ENCODE results near the gene SMARCC2. TPM values are rescaled to one million over a fixed set of nuclear protein-coding genes. Genes with fewer than 3 reads are reported as not detected.

SMARCC2 gene
- total and polyA plus RNA-seq, 2 of the 13 experiments (the other 11 are each of a cell fraction or from before 2014, with no cell fraction given) = 21.3 to 24.1 TPM

DNA sequence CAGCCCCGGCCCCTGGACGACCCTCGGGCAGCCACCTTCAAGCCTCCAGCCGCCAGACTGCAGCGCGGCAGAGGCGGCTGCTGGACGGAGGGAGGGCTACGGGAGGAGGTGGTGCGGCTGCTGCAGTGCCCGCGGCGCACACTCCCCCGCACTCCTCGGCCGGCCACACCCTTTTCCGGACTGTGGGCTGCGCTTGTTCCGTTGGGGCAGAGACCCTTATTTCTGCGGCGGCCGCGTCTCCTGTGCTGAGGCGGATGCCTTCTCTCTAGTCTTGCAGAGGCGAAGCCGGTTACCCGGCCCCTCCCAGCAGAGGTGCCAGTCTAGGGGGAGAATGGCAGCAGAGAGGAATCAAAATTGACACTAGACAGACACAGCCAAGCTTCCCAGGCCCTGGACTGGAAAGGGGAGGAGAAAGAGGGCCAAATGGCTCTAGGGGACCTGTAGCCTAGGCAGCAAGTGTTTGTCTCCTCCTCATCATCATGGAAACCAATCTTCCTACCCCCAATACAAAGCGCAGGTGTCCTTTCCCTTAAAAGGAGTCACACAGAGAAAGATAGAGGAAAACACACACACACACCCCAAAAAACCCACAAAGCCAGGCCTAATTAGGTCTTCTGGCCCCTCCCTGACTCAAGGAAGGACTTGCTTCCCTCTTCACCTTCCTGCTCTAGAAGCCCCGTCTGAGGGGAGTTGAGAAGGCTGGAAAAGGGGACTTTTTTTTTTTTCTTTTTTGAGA lies 59.9 kb downstream of the SMARCC2 start (continued):
- TF ChIP-seq, protein P1, sequence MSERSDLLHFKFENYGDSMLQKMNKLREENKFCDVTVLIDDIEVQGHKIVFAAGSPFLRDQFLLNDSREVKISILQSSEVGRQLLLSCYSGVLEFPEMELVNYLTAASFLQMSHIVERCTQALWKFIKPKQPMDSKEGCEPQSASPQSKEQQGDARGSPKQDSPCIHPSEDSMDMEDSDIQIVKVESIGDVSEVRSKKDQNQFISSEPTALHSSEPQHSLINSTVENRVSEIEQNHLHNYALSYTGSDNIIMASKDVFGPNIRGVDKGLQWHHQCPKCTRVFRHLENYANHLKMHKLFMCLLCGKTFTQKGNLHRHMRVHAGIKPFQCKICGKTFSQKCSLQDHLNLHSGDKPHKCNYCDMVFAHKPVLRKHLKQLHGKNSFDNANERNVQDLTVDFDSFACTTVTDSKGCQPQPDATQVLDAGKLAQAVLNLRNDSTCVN (CRISPR knock-in tag; IDR thresholded peaks at IDR 0.05; ENCODE audit: borderline replicate concordance) = 0 out of 2 replicates have a peak, but pooled peaks have one; percentile 20
- TF ChIP-seq SP1 (IDR thresholded peaks at IDR 0.05) (no peak), SP1 (CRISPR knock-in tag; IDR thresholded peaks at IDR 0.05) (0 out of 2 replicates have a peak, but pooled peaks have one; percentile 26), ZNF274 (CRISPR knock-in tag; IDR thresholded peaks at IDR 0.05) (no peak), STAT5B (CRISPR knock-in tag; IDR thresholded peaks at IDR 0.05) (no peak), HOXA3 (CRISPR knock-in tag; IDR thresholded peaks at IDR 0.05) (0 out of 2 replicates have a peak, but pooled peaks have one; percentile 26), ZNF333 (CRISPR knock-in tag; IDR thresholded peaks at IDR 0.05; ENCODE audit: borderline replicate concordance) (no peak), KAT2B (IDR thresholded peaks at IDR 0.05; ENCODE audit: borderline replicate concordance, low read depth, low read length) (no peak), FOXK2 (IDR thresholded peaks at IDR 0.05) (no peak), MAZ (IDR thresholded peaks at IDR 0.05; ENCODE audit: borderline replicate concordance, low read depth, low read length) (no peak), MAZ (CRISPR knock-in tag; IDR thresholded peaks at IDR 0.05; ENCODE audit: low read depth) (peak; percentile 33; the same call in 1 of the 2 replicates), PTBP1 (IDR thresholded peaks at IDR 0.05; ENCODE audit: low read depth, low read length, poor library complexity, severe bottlenecking) (no peak), BORCS8-MEF2B (CRISPR knock-in tag; IDR thresholded peaks at IDR 0.05) (no peak), PLRG1 (conservative IDR thresholded peaks at IDR 0.05) (no peak), ZSCAN31 (CRISPR knock-in tag; IDR thresholded peaks at IDR 0.05; ENCODE audit: low read depth) (no peak; the same call in 1 of the 2 replicates), ZNF34 (CRISPR knock-in tag; IDR thresholded peaks at IDR 0.05; ENCODE audit: borderline replicate concordance) (no peak), MEF2D (CRISPR knock-in tag; IDR thresholded peaks at IDR 0.05) (0 out of 2 replicates have a peak, but pooled peaks have one; percentile 33), ZNF264 (CRISPR knock-in tag; IDR thresholded peaks at IDR 0.05) (no peak), ZKSCAN1 (IDR thresholded peaks at IDR 0.05; ENCODE audit: low read length) (no peak), ETV5 (CRISPR knock-in tag; IDR thresholded peaks at IDR 0.05; ENCODE audit: borderline replicate concordance) (peak; percentile 47; the same call in 1 of the 2 replicates)
- TF ChIP-seq, protein P2, sequence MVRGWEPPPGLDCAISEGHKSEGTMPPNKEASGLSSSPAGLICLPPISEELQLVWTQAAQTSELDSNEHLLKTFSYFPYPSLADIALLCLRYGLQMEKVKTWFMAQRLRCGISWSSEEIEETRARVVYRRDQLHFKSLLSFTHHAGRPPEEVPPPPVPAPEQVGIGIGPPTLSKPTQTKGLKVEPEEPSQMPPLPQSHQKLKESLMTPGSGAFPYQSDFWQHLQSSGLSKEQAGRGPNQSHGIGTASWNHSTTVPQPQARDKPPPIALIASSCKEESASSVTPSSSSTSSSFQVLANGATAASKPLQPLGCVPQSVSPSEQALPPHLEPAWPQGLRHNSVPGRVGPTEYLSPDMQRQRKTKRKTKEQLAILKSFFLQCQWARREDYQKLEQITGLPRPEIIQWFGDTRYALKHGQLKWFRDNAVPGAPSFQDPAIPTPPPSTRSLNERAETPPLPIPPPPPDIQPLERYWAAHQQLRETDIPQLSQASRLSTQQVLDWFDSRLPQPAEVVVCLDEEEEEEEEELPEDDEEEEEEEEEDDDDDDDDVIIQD (CRISPR knock-in tag; IDR thresholded peaks at IDR 0.05; ENCODE audit: low read depth) = no peak
- TF ChIP-seq, protein P3, sequence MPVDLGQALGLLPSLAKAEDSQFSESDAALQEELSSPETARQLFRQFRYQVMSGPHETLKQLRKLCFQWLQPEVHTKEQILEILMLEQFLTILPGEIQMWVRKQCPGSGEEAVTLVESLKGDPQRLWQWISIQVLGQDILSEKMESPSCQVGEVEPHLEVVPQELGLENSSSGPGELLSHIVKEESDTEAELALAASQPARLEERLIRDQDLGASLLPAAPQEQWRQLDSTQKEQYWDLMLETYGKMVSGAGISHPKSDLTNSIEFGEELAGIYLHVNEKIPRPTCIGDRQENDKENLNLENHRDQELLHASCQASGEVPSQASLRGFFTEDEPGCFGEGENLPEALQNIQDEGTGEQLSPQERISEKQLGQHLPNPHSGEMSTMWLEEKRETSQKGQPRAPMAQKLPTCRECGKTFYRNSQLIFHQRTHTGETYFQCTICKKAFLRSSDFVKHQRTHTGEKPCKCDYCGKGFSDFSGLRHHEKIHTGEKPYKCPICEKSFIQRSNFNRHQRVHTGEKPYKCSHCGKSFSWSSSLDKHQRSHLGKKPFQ (CRISPR knock-in tag; IDR thresholded peaks at IDR 0.05; ENCODE audit: insufficient replicate concordance) = no peak
- TF ChIP-seq, protein P4, sequence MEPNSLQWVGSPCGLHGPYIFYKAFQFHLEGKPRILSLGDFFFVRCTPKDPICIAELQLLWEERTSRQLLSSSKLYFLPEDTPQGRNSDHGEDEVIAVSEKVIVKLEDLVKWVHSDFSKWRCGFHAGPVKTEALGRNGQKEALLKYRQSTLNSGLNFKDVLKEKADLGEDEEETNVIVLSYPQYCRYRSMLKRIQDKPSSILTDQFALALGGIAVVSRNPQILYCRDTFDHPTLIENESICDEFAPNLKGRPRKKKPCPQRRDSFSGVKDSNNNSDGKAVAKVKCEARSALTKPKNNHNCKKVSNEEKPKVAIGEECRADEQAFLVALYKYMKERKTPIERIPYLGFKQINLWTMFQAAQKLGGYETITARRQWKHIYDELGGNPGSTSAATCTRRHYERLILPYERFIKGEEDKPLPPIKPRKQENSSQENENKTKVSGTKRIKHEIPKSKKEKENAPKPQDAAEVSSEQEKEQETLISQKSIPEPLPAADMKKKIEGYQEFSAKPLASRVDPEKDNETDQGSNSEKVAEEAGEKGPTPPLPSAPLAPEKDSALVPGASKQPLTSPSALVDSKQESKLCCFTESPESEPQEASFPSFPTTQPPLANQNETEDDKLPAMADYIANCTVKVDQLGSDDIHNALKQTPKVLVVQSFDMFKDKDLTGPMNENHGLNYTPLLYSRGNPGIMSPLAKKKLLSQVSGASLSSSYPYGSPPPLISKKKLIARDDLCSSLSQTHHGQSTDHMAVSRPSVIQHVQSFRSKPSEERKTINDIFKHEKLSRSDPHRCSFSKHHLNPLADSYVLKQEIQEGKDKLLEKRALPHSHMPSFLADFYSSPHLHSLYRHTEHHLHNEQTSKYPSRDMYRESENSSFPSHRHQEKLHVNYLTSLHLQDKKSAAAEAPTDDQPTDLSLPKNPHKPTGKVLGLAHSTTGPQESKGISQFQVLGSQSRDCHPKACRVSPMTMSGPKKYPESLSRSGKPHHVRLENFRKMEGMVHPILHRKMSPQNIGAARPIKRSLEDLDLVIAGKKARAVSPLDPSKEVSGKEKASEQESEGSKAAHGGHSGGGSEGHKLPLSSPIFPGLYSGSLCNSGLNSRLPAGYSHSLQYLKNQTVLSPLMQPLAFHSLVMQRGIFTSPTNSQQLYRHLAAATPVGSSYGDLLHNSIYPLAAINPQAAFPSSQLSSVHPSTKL (CRISPR knock-in tag; IDR thresholded peaks at IDR 0.05) = no peak
